Mesenteric fat pad (tissue), 1 donor: Measurements from ENCODE around the gene MRPL28. TPM values are rescaled to one million over a fixed set of nuclear protein-coding genes. Genes with fewer than 3 reads are reported as not detected.
"Not testable (repeated sequence)": the region's sequence is repeated elsewhere in the genome, so short reads cannot be mapped to it uniquely, and the experiment has no call there.

Experiments used
- DNase-seq: peaks from one replicate; pipeline ENCODE4 v3.0.0-alpha.2; 2020; ENCODE audit warnings: low spot score
- total RNA-seq: library from RNA; stranded (reverse); fragmentation: NEBNext Ultra II Directional; extraction: Animal tissue kit (Norgen Biotek cat#: 25700); gene quantifications from one replicate; pipeline ENCODE4 v1.2.1, GENCODE V29; 2021
- donor health status: DM: yes; HTN: yes; CAD: no.

Gene MRPL28
- total RNA-seq, 1 donor from 2014 or later: 40.1 TPM

GRCh38 chr16:391885-392335 is 21.6 kb upstream of the MRPL28 start:
- no peak for DNase-seq

GRCh38 chr16:389352-389751 is 19.0 kb upstream of the MRPL28 start:
- DNase-seq: no peak

- not testable (repeated sequence) for DNase-seq
These were observed 17.7 kb upstream of the MRPL28 start for GRCh38 chr16:387761-388666.

- DNase-seq: no peak
These were observed 16.4 kb upstream of the MRPL28 start for GRCh38 chr16:386641-387156.

- no peak for DNase-seq
These were observed 13.2 kb upstream of the MRPL28 start for GRCh38 chr16:383326-384051.

- DNase-seq: no peak
These were observed 11.7 kb upstream of the MRPL28 start, which contains the start of gene PGAP6 for GRCh38 chr16:381789-382717. PGAP6 (minus strand) TSS chr16:381978; CDS start chr16:381821, 157 bp downstream.

GRCh38 chr16:381012-381788 is 10.9 kb upstream of the MRPL28 start:
- no peak for DNase-seq

- no peak for DNase-seq
These were observed 10.3 kb upstream of the MRPL28 start for GRCh38 chr16:380762-381011.

- no peak for DNase-seq
These were observed 9.8 kb upstream of the MRPL28 start for GRCh38 chr16:379961-380761.

GRCh38 chr16:379183-379960 is 9.0 kb upstream of the MRPL28 start:
- DNase-seq: no peak

GRCh38 chr16:378821-379182 is 8.5 kb upstream of the MRPL28 start:
- DNase-seq: no peak

GRCh38 chr16:378113-378820 is 7.9 kb upstream of the MRPL28 start:
- DNase-seq: not testable (repeated sequence)

- no peak for DNase-seq
These were observed 7.1 kb upstream of the MRPL28 start for GRCh38 chr16:377419-377951.

- DNase-seq: no peak
These were observed 6.6 kb upstream of the MRPL28 start for GRCh38 chr16:376817-377418.

GRCh38 chr16:375927-376816 is 5.8 kb upstream of the MRPL28 start:
- no peak for DNase-seq

- DNase-seq: no peak
These were observed 4.9 kb upstream of the MRPL28 start for GRCh38 chr16:375212-375611.

- no peak for DNase-seq
These were observed 4.2 kb upstream of the MRPL28 start for GRCh38 chr16:374616-374926.
